CD4-positive, alpha-beta T cell treated with Interleukin-17A for 1 hour (primary cell): Measurements from ENCODE around the gene NXPE3.
A peak's percentile ranks its signal among the peaks of the same experiment; 100 is the strongest.

Source experiments
- DNase-seq: peaks from one replicate; pipeline ENCODE4 v3.0.0-alpha.2; 2020

The NXPE3 gene

GRCh38 chr3:101803173-101803782 lies 24.3 kb downstream of the NXPE3 start:
- DNase-seq: peak; percentile 82

GRCh38 chr3:101803939-101804338 lies 24.9 kb downstream of the NXPE3 start:
- DNase-seq: no peak

DNA sequence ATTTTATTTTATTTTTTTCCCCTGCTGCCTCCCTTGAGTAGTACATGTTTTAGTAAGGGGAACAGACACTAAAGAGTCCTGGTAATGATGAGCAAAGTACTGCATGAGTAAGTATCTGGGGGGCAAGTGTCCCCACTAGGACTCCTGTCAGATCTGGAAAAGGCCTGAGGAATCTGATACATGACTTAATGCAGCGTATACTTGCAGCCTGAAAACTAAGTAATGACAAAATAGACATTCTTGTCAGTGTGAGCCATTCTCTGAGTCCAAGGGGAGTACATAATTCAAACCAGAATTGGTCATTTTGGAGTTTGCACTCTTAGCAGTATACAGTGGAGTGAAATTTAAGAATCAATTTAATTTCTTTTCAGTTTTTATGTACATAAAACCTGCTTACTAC lies 27.5 kb downstream of the NXPE3 start:
- DNase-seq: no peak

DNA sequence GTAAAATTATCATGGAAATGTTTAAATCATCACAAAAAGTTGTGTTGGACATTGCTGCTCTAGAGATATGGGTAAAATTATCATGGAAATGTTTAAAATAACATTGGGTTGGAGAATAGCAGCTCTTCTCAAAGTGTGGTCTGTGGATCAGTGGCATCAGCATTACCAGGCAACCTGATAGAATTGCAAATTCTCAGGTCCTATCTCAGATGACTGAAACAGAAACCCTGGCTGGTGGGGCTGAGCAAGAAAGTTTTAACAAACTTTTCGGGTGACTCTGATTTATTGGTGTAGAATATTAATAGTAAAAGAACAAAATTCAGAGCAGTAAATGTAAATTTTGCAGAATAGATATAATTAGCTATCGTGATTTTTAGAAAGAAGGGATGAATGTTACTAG lies 28.9 kb downstream of the NXPE3 start:
- no peak for DNase-seq

DNA sequence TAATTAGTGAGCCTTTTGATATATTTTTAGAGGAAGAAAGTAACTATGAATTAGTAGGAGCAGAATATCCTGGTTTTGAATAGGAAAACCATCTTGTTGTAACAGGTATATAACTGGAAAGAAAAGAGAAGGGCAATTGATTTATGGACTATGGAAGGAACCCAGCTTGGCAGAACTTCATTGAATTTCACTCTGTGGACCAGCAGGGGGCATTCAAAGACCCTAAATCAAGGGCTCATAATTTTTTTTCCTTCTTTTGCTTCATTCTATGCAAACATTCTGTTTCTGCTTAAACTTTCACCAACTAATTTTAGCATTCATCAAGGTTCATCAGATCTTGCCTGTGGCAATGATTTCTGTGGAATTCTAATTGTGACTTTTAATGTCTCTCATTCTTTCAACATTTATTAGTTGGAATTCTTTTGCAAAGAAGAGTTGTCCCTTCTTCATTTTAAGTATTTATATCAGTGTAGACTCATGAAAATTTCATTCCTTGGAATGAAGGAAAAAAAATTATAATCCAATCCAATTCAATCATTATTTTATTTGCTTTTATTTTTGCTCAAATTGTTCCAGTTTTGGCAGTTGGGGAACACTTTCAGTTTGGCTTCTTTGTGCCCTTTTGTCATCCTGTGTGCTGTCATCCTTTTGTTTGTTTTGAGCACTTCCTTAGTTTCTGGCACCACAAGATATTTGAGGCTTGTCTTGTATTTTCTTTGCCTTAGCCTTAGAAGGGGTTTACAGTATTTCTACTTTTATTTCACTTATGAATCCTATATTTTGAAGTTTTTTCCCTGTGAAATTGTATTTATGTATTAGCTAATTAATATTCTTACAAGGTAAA lies 30.4 kb downstream of the NXPE3 start:
- peak; percentile 73 for DNase-seq

- peak; percentile 30 for DNase-seq
Measured at GRCh38 chr3:101810022-101810418, 31.0 kb downstream of the NXPE3 start.

- DNase-seq: no peak
Measured at GRCh38 chr3:101811875-101812274, 32.9 kb downstream of the NXPE3 start.

DNA sequence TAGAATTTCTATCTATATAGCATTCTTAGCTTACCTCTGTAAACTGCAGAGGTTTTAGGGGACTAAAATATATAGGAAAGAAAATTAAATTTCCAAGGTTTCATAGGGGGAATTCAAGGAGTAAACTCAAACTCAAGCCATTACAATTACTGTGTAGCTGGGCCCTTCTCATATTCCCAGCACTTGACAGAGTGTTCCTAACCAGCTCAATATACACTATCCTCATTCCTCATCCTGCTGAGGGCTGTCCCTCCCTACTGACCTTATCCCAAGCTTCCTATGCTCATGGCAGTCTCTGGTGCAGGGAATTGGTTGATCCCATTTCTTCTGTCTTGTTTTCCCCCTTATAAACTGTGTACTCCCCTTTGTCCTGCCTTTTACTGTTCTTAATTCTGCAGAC lies 33.9 kb downstream of the NXPE3 start:
- DNase-seq: no peak

DNA sequence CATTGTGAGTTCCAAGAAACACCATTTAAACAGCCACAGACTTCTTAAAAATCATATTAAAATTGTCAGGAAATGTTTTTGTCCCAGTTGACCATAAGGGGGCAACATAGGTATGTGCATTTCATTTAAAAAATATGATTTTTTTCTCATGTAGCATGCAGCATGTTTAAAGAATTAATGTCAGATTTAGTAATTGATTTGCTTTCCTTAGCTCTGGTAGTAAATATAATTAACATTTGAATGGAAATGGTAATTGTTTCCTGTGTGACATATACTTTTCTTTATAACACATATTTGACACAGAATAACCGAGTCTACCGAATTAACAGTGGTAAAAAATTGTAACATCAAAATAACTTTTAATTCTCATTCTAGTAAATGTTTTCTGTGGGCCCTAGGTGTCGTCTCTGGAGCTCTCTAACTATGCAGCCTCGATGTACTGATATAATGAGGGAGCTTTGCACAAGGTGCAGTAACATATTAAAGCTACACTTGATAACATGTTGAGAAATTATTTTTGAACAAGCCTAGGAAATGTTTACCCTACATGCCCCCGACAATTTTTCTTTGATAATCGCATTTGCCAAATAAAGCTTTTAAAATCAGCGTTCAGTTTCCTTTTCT lies 34.9 kb downstream of the NXPE3 start:
- peak; percentile 60 for DNase-seq

- peak; percentile 25 for DNase-seq
Measured at GRCh38 chr3:101814835-101815234, 35.8 kb downstream of the NXPE3 start.

- no peak for DNase-seq
Measured at GRCh38 chr3:101816215-101817149, 37.5 kb downstream of the NXPE3 start.

GRCh38 chr3:101817992-101818391 lies 39.0 kb downstream of the NXPE3 start:
- no peak for DNase-seq

GRCh38 chr3:101819649-101820206 lies 40.7 kb downstream of the NXPE3 start:
- peak; percentile 20 for DNase-seq

DNA sequence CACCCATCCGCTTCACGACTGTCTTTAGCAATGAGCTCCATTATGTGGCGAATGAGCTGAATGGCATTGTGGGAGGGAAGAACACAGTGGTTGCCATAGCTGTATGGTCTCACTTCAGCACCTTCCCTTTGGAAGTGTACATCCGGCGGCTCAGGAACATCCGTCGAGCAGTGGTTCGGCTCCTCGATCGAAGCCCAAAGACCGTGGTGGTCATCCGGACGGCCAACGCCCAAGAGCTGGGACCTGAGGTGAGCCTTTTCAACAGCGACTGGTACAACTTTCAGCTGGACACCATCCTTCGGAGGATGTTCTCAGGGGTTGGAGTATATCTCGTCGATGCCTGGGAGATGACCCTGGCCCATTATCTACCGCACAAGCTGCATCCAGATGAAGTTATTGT lies 42.5 kb downstream of the NXPE3 start:
- no peak for DNase-seq

GRCh38 chr3:101823525-101823924 lies 44.5 kb downstream of the NXPE3 start:
- no peak for DNase-seq

GRCh38 chr3:101824702-101825101 lies 45.7 kb downstream of the NXPE3 start:
- no peak for DNase-seq

GRCh38 chr3:101825904-101826445 lies 47.0 kb downstream of the NXPE3 start:
- no peak for DNase-seq

GRCh38 chr3:101827211-101828174 lies 48.5 kb downstream of the NXPE3 start:
- peak; percentile 91 for DNase-seq

- DNase-seq: peak; percentile 25
Measured at GRCh38 chr3:101828276-101828675, 49.3 kb downstream of the NXPE3 start.

DNA sequence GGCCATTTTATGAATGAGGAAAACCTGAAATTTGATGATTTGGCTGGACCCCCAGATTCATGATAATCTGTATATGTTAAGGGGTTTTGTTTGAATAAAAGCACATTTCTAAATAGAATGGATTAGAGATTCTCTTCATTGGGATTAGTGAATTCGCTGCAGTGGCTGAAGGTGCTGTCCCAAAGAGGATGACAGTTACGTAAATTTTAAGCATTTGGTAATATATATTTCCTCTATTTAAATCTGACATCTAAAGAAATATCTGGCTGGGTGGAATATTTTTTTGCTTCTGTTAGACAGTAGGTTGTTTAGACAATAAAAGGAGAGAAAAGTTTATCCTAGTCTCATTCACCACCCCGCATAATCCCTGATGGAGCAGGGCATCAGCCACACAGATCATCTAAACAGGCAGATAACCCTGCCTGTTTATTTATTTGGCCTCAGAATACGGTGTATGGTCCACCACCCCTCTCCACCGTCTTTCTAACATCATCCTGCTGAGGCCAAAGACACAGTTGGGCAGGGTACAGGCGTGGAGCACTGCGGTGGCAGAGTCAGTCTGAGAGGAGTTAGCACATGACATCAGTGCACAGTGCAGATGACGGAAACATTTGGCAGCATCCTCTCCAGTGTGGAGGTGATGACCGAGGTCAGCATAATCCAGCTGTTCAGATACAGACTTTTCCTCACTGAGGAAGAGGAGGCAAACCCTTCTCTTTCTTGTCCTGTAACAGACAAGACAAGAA lies 49.9 kb downstream of the NXPE3 start:
- DNase-seq: peak; percentile 74
